Uterus (tissue), 4 donors: ENCODE results near the gene AUP1. TPM values are rescaled to one million over a fixed set of nuclear protein-coding genes. Genes with fewer than 3 reads are reported as not detected.

Experiments used
- DNase-seq, 2 donors: peaks; one replicate each; pipeline ENCODE4 v3.0.0-alpha.2; 2019 to 2020
- H3K27ac ChIP-seq, 2 donors: fragments of 200-600 bp; sonication (generic); 1 replicate in 1 of 2; 2 replicates in 1 of 2; pipeline ENCODE4 v1.5.1; 2016 to 2018
- H3K27me3 ChIP-seq, 2 donors: fragments of 200-600 bp; sonication (generic); one replicate each; pipeline ENCODE4 v1.5.1; 2018 to 2019; ENCODE audit warnings: control low read depth in 1 of 2
- H3K36me3 ChIP-seq, 2 donors: fragments of 200-600 bp; sonication (generic); one replicate each; pipeline ENCODE4 v1.5.1; 2019; ENCODE audit warnings: control low read depth in 1 of 2
- H3K4me1 ChIP-seq, 2 donors: fragments of 200-600 bp; sonication (generic); one replicate each; pipeline ENCODE4 v1.5.1; 2018 to 2019; ENCODE audit warnings: control low read depth in 1 of 2
- H3K4me3 ChIP-seq, 2 donors: fragments of 200-600 bp; sonication (generic); 1 replicate in 1 of 2; 2 replicates in 1 of 2; pipeline ENCODE4 v1.5.1; 2018 to 2019; ENCODE audit warnings: mild to moderate bottlenecking in 1 of 2
- H3K9me3 ChIP-seq, 2 donors: fragments of 200-600 bp; sonication (generic); one replicate each; pipeline ENCODE4 v1.5.1; 2019; ENCODE audit warnings: control low read depth in 1 of 2
- POLR2A ChIP-seq, 2 donors: fragments of 450-650 bp; IDR thresholded peaks; one replicate each; pipeline ENCODE4 v1.6.1; 2016; ENCODE audit warnings: antibody characterized with exemption in 2 of 2, mild to moderate bottlenecking in 1 of 2, moderate library complexity in 1 of 2
- intact Hi-C: fragments of 100-400 bp; cut with DNase I; formaldehyde crosslinking; loops from one replicate; pipeline ENCODE4 v1.15.1; 2023; ENCODE audit warnings: low total_unique reads
- total RNA-seq, 4 donors: library from RNA; depleted of rRNA in 3 of 4; stranded (reverse); fragments of >200 nt in 3 of 4; gene quantifications; one replicate each; pipeline versions ENCODE4 v1.1.0 to v1.2.4, GENCODE V29; 2014 to 2023
- TF ChIP-seq, protein P1 (sequence below), 4 experiments: fragments of 200-600 bp in 2 of 4; fragments of 450-650 bp in 2 of 4; sonication (generic) in 2 of 4; IDR thresholded peaks; one replicate each; pipeline ENCODE4 v1.5.1; 2016 to 2019; ENCODE audit warnings: antibody characterized with exemption in 4 of 4, mild to moderate bottlenecking in 2 of 4, moderate library complexity in 1 of 4
- donor health status: DM: yes; HTN: yes; CAD: no.

The AUP1 gene
- total RNA-seq, 4 donors from 2014 or later, result 62.8 to 87.0 (median 70.7) TPM

DNA sequence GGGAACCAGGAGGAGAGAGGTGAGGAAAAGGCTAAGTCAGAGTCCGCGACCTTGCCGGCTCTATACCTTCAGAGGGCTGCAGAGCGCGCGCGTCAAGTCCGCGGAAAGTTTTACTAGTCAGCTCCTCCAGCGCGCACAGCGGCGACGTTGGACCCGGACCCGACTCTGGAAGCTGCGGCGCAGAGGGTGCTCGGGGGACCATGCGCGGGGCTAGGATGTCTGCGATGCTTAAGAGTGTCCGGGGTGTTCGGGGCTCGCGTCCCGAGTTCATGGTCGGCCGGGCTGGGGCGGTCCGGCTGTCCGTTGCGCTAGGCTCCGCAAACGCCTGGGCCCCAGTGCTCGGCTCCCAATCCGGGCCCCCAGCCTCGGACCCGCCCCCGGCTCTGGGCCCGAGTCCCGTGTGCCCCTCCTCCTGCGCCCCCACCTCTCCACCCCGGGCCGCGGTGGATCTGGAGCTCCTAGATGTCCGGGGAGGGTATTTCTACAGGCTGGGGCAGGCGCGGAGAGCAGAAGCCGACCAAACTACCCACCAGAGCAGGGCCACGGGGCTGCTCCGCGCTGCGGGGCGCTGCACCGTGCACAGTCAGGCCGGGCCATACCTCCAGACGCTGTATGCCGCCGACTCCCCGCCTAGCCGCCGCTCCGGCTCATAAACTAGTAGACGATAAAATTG lies 30.1 kb downstream of the AUP1 start, which contains the start of gene LBX2:
Gene LBX2, minus strand, starts transcription at position 337 of the 673 bp plus-strand sequence. Its CDS starts 66 bp downstream, at position 271.
- H3K9me3 ChIP-seq, result no peaks in the 10 kb centered on the region
- no peaks in the 10 kb centered on the region for H3K36me3 ChIP-seq
- H3K4me1 ChIP-seq, result peaks cover 0 to 15% of the 10 kb centered on the region in 2 donors
- H3K27me3 ChIP-seq, result peaks cover 4 to 28% of the 10 kb centered on the region in 2 donors
- no peak within 1 kb of the TSS for H3K4me3 ChIP-seq
- intact Hi-C loops, result no loop called here
- no peak for DNase-seq
- TF ChIP-seq POLR2A (IDR thresholded peaks at IDR 0.05), result no peak
- TF ChIP-seq, protein P1, sequence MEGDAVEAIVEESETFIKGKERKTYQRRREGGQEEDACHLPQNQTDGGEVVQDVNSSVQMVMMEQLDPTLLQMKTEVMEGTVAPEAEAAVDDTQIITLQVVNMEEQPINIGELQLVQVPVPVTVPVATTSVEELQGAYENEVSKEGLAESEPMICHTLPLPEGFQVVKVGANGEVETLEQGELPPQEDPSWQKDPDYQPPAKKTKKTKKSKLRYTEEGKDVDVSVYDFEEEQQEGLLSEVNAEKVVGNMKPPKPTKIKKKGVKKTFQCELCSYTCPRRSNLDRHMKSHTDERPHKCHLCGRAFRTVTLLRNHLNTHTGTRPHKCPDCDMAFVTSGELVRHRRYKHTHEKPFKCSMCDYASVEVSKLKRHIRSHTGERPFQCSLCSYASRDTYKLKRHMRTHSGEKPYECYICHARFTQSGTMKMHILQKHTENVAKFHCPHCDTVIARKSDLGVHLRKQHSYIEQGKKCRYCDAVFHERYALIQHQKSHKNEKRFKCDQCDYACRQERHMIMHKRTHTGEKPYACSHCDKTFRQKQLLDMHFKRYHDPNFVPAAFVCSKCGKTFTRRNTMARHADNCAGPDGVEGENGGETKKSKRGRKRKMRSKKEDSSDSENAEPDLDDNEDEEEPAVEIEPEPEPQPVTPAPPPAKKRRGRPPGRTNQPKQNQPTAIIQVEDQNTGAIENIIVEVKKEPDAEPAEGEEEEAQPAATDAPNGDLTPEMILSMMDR (IDR thresholded peaks at IDR 0.05), result no peak
- no peak within 1 kb of the TSS for H3K27ac ChIP-seq

DNA sequence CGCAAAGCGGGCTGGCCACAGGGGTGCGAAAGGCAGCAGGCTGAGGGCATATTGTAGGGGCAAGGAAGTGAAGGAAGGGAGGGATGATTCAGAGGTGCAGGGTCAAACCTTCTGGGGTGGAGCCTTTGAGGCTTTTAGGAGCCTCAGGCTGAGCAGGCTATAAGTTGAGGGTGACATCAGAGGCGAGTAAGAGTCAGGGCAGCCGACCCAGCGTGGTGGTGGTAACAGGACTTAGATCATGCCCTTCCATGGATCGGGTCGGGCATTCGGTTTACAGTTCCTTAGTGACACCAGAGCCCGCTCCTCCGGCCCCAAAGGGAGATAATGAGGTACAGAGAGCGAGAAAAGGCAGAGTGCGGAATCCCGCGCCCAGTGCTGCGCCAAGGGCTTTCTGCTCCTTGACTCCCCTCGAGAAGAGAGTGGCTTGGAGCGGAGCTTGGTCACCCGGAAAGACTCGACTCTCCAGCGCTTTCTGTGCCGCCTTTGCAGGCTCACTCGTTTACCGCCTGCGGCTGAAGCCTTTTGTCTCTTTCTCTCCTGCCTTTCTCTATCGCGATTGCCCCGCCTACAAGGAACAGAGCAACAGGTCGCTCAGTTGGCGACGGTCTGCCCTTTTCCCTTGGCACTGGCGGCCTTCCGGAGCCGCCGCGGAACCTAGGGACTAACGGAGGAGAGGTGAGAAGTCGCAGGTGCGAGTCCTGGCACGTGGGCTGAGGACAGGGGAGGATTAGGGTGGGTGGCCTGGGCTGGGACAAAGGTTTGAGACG lies 30.8 kb downstream of the AUP1 start:
- DNase-seq, result no peak
- TF ChIP-seq, protein P1 (IDR thresholded peaks at IDR 0.05), result no peak
- no peak for TF ChIP-seq POLR2A (IDR thresholded peaks at IDR 0.05)
- Histone ChIP-seq H3K27me3 (peaks cover 4 to 28% of the 10 kb centered on the region in 2 donors), H3K36me3 (no peaks in the 10 kb centered on the region), H3K4me3 (peak overlapping the region in 1 of 2 donors; percentile 9), H3K27ac (no peak overlapping the region), H3K4me1 (peaks cover 0 to 15% of the 10 kb centered on the region in 2 donors), H3K9me3 (no peaks in the 10 kb centered on the region)
- intact Hi-C loops, result no loop called here

DNA sequence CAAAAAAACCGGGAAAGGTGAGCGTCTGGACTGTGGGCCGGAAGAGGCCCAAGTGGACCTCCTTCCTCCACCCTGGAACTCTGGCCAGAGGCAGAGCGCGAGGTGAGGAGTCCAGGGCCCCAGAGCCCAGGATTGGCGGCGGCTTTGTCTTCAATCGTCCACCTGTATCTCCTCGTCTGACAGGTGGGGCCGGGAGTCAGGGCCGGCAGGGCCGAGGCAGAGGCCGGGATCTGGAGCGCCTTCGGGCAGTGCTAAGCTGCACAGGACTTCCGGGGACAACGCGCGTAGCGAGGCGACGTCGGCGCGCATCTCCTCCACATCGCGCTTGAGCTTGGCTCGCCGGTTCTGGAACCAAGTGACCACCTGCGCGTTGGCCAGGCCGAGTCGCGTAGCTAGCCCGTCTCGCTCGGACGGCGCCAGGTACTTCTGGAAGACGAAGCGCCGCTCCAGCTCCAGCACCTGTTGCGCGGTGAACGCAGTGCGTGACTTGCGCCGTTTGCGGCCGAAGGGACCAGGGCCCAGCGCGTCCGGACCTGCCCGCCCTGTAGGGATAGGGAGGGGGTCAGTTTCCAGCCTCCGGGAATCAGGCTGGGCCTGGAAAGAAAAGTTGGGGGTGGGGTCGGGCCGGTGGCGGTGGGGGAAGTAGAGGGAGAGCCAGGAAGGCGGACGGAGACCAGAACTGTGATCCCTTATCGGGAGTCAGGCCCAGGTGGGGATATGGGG lies 31.6 kb downstream of the AUP1 start:
- intact Hi-C loops, result no loop called here
- Histone ChIP-seq H3K27ac (no peak overlapping the region), H3K36me3 (no peaks in the 10 kb centered on the region), H3K27me3 (peaks cover 4 to 28% of the 10 kb centered on the region in 2 donors), H3K4me3 (peak overlapping the region in 1 of 2 donors; percentile 9), H3K9me3 (no peaks in the 10 kb centered on the region), H3K4me1 (peaks cover 0 to 15% of the 10 kb centered on the region in 2 donors)
- no peak for DNase-seq
- TF ChIP-seq POLR2A (IDR thresholded peaks at IDR 0.05), result no peak
- TF ChIP-seq, protein P1 (IDR thresholded peaks at IDR 0.05), result no peak

DNA sequence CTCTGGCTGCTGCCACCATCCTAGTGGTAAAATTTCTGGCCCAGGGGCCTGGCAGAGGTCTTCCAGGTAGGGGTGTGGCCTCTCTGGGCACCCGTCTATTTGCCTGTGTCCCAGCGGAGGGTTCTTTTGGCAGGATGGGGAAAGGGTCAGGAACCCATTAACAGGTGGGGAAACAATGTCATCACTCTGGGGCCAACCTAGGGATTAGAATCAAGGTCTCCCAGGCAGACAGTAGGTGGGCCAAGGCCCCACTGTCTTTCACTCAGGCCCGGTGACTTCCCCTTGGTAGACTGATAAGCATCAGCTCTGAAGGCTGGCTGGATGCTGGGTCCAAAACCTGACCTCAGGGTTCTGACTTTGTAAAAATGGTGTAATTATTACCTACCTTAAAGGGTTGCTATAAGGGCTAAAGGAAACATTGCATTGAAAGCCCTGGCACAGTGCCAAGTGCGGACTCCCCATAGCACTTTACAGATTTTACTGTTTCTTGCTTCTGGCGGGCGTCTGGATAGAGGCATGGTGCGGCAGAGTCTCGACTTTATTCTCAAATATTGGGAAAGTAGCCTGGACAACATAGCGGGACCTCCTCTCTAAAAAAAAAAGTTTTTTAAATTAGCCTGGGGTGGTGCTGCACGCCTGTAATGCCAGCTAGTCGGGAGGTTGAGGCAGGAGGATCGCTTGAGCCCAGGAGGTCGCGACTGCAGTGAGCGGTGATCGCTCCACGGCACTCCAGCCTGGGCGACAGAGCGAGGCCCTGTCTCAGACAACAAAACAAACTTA lies 32.3 kb downstream of the AUP1 start:
- Histone ChIP-seq H3K36me3 (no peaks in the 10 kb centered on the region), H3K4me1 (peaks cover 0 to 15% of the 10 kb centered on the region in 2 donors), H3K27ac (no peak overlapping the region), H3K27me3 (peaks cover 4 to 28% of the 10 kb centered on the region in 2 donors), H3K9me3 (no peaks in the 10 kb centered on the region), H3K4me3 (no peak overlapping the region)
- TF ChIP-seq, protein P1 (IDR thresholded peaks at IDR 0.05), result no peak
- no peak for TF ChIP-seq POLR2A (IDR thresholded peaks at IDR 0.05)
- intact Hi-C loops, result no loop called here
- DNase-seq, result no peak
